Glutamatergic neuron (in vitro differentiated cells): Measurements from ENCODE around the gene HMGCS1. TPM values are rescaled to one million over a fixed set of nuclear protein-coding genes. Genes with fewer than 3 reads are reported as not detected.
"Not testable (repeated sequence)": the region's sequence is repeated elsewhere in the genome, so short reads cannot be mapped to it uniquely, and the experiment has no call there.

Source experiments
- DNase-seq: peaks from one replicate; pipeline ENCODE4 v3.0.0; 2022
- H3K27ac Mint-ChIP-seq: one replicate; pipeline ENCODE4 v1.8.0; 2020; ENCODE audit warnings: mild to moderate bottlenecking, mixed read lengths, inconsistent platforms; ENCODE audit not compliant: unreplicated experiment
- H3K27me3 Mint-ChIP-seq: one replicate; pipeline ENCODE4 v1.8.0; 2020; ENCODE audit warnings: mild to moderate bottlenecking, moderate library complexity, mixed read lengths, inconsistent platforms; ENCODE audit not compliant: unreplicated experiment
- H3K36me3 Mint-ChIP-seq: one replicate; pipeline ENCODE4 v1.8.0; 2020; ENCODE audit warnings: mild to moderate bottlenecking, mixed read lengths, inconsistent platforms; ENCODE audit not compliant: unreplicated experiment
- H3K4me1 Mint-ChIP-seq: one replicate; pipeline ENCODE4 v1.8.0; 2020; ENCODE audit warnings: mild to moderate bottlenecking, low read depth, mixed read lengths, inconsistent platforms; ENCODE audit not compliant: unreplicated experiment
- H3K4me3 Mint-ChIP-seq: one replicate; pipeline ENCODE4 v1.8.0; 2020; ENCODE audit warnings: mild to moderate bottlenecking, mixed read lengths, inconsistent platforms; ENCODE audit not compliant: unreplicated experiment
- H3K9me3 Mint-ChIP-seq: one replicate; pipeline ENCODE4 v1.8.0; 2020; ENCODE audit warnings: mild to moderate bottlenecking, moderate library complexity, mixed read lengths, inconsistent platforms; ENCODE audit not compliant: unreplicated experiment
- total RNA-seq: library from RNA; stranded (reverse); fragmentation: NEBNext Ultra II Directional; extraction: Animal tissue kit (Norgen Biotek cat#: 25700); gene quantifications from one replicate; pipeline ENCODE4 v1.2.1, GENCODE V29; 2021; ENCODE audit not compliant: unreplicated experiment
- TF ChIP-seq, protein P1 (sequence below): fragments of 200-600 bp; sonication (generic); IDR thresholded peaks from one replicate; pipeline ENCODE4 v1.5.0; 2021; ENCODE audit not compliant: partially characterized antibody, unreplicated experiment

The HMGCS1 gene
- total RNA-seq, 1 donor from 2014 or later = 452 TPM

DNA sequence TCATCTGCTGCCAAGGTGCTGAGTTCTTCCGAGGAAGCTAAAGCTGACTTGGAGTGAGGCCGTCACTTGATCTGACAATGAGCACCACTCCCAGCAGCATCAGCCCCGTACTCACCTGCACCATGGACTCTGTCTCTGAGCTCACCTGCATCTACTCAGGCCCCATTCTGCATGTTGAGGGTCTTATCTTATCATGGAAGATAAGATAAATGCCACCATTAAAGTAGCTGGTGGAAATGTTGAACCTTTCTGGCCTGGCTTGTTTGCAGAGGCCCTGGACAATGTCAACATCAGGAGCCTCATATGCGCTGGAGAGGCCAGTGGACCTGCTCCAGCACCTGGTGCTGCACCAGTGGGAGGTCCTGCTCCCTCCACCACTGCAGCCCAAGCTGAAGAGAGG lies 35.0 kb upstream of the HMGCS1 start:
- no peak overlapping the region for H3K27ac Mint-ChIP-seq
- no peak for DNase-seq
- no peak overlapping the region for H3K4me3 Mint-ChIP-seq
- no peaks in the 10 kb centered on the region for H3K27me3 Mint-ChIP-seq
- H3K36me3 Mint-ChIP-seq = no peaks in the 10 kb centered on the region
- TF ChIP-seq, protein P1, sequence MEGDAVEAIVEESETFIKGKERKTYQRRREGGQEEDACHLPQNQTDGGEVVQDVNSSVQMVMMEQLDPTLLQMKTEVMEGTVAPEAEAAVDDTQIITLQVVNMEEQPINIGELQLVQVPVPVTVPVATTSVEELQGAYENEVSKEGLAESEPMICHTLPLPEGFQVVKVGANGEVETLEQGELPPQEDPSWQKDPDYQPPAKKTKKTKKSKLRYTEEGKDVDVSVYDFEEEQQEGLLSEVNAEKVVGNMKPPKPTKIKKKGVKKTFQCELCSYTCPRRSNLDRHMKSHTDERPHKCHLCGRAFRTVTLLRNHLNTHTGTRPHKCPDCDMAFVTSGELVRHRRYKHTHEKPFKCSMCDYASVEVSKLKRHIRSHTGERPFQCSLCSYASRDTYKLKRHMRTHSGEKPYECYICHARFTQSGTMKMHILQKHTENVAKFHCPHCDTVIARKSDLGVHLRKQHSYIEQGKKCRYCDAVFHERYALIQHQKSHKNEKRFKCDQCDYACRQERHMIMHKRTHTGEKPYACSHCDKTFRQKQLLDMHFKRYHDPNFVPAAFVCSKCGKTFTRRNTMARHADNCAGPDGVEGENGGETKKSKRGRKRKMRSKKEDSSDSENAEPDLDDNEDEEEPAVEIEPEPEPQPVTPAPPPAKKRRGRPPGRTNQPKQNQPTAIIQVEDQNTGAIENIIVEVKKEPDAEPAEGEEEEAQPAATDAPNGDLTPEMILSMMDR = no peak
- no peaks in the 10 kb centered on the region for H3K9me3 Mint-ChIP-seq
- H3K4me1 Mint-ChIP-seq = no peaks in the 10 kb centered on the region

DNA sequence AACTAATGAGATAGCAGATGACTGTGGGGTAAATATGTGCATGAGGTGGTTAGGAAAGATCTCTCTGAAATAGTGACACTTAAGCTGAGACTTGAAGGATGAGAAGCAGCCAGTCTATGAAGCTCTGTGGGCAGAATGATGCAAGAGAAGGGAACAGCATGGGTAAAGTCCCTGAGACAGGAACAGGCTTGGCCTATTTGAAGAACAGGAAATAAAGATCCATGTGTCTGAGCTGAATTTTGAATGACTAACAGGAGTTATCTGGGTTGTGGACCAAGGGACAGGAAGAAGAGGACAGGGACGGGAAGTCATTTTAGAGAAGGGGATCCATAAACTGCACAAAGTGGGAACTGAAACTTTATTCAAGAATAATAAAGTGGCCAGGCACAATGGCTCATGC lies 25.6 kb upstream of the HMGCS1 start:
- Mint-ChIP-seq H3K4me1 (no peaks in the 10 kb centered on the region), H3K27ac (no peak overlapping the region), H3K4me3 (no peak overlapping the region), H3K27me3 (peaks cover 5% of the 10 kb centered on the region), H3K9me3 (peaks cover 8% of the 10 kb centered on the region), H3K36me3 (peaks cover 25% of the 10 kb centered on the region)
- TF ChIP-seq, protein P1 = no peak
- no peak for DNase-seq

DNA sequence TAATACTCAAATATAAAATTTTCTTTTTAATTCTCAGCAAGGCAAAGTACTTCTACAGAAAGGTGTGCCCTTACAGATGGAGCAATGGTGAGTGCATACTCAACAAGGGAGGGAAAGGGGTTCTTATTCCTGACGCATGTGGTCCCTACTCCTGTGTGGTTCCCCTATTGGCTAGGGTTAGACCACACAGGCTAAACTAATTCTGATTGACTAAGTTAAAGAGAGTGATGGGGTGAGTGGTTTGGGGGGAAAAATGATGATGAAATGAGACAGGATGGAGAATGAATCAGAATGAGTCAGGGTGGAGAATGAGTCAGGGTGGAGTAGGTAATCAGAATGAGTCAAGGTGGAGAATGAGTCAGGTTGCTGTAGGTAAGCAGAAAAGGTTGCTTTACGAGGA lies 22.9 kb upstream of the HMGCS1 start:
- H3K9me3 Mint-ChIP-seq = peaks cover 8% of the 10 kb centered on the region

DNA sequence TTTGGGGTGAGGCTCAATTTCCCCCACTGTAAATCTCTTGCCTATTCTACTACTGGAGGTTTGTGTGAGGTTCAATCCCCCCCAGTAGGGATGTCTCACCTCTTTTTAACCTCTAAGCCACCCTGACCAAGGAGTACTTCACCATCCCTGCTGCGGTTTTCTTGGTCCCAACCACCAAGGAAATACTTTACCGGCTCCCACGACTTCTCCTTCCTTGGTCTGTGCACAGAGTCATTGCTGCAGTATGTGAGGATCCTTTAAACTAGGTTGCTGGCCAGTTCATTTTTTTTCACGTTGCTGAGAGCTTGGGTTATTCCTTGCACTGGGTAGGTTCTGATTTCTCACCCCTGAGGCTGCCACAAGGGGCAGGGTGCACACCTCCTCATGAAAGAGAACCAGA lies 22.5 kb upstream of the HMGCS1 start:
- TF ChIP-seq, protein P1 = no peak
- peaks cover 8% of the 10 kb centered on the region for H3K9me3 Mint-ChIP-seq
- H3K27ac Mint-ChIP-seq = no peak overlapping the region
- peaks cover 20% of the 10 kb centered on the region for H3K36me3 Mint-ChIP-seq
- H3K27me3 Mint-ChIP-seq = peaks cover 3% of the 10 kb centered on the region
- H3K4me3 Mint-ChIP-seq = no peak overlapping the region
- no peak for DNase-seq
- no peaks in the 10 kb centered on the region for H3K4me1 Mint-ChIP-seq

More for the DNA sequence above, 22.9 kb upstream of the HMGCS1 start:
- DNase-seq = no peak
- no peaks in the 10 kb centered on the region for H3K4me1 Mint-ChIP-seq
- peaks cover 3% of the 10 kb centered on the region for H3K27me3 Mint-ChIP-seq
- TF ChIP-seq, protein P1 = no peak
- peaks cover 20% of the 10 kb centered on the region for H3K36me3 Mint-ChIP-seq
- no peak overlapping the region for H3K27ac Mint-ChIP-seq
- H3K4me3 Mint-ChIP-seq = no peak overlapping the region

DNA sequence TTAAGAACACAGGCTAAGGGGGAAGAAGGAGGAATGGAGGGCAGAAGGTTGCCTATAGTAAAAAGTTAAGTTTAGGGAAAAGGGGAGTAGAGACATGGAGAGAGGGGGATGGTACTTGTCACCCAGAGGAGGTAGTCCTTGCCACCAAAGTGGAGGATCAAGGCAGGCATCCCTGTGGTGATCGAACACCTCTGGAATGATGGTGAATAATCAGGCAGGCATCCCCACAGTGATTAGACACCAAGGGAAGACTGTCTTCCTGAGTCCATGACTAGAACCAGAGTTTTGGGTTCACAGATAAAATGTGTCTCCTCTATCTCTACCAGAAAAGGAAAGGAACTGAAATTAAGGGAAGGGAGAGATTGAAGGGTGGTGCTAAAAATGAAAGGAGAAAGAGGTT lies 19.2 kb upstream of the HMGCS1 start:
- H3K4me3 Mint-ChIP-seq = no peak overlapping the region
- H3K4me1 Mint-ChIP-seq = no peaks in the 10 kb centered on the region
- DNase-seq = no peak
- TF ChIP-seq, protein P1 = no peak
- H3K36me3 Mint-ChIP-seq = peaks cover 14% of the 10 kb centered on the region
- no peak overlapping the region for H3K27ac Mint-ChIP-seq
- peaks cover 3% of the 10 kb centered on the region for H3K27me3 Mint-ChIP-seq
- H3K9me3 Mint-ChIP-seq = peaks cover 6% of the 10 kb centered on the region

DNA sequence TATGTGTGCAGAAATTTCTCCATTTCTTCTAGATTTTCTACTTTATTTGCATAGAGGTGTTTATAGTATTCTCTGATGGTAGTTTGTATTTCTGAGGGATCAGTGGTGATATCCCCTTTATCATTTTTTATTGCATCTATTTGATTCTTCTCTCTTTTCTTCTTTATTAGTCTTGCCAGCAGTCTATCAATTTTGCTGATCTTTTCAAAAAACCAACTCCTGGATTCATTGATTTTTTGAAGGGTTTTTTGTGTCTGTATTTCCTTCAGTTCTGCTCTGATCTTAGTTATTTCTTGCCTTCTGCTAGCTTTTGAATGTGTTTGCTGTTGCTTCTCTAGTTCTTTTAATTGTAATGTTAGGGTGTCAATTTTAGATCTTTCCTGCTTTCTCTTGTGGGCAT lies 12.4 kb upstream of the HMGCS1 start:
- H3K9me3 Mint-ChIP-seq, H3K36me3 Mint-ChIP-seq, H3K27me3 Mint-ChIP-seq, DNase-seq, H3K4me1 Mint-ChIP-seq, H3K27ac Mint-ChIP-seq, H3K4me3 Mint-ChIP-seq: not testable (repeated sequence)

DNA sequence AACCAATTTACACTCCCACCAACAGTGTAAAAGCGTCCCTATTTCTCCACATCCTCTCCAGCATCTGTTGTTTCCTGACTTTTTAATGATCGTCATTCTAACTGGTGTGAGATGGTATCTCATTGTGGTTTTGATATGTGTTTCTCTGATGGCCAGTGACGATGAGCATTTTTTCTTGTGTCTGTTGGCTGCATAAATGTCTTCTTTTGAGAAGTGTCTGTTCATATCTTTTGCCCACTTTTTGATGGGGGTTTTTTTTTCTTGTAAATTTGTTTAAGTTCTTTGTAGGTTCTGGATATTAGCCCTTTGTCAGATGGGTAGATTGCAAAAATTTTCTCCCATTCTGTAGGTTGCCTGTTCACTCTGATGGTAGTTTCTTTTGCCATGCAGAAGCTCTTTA lies 10.3 kb upstream of the HMGCS1 start:
- not testable (repeated sequence) for H3K4me1 Mint-ChIP-seq, H3K27ac Mint-ChIP-seq, H3K36me3 Mint-ChIP-seq, H3K9me3 Mint-ChIP-seq, DNase-seq, H3K27me3 Mint-ChIP-seq, H3K4me3 Mint-ChIP-seq
